ENCODE measurements around the gene RSPO4. TPM values are rescaled to one million over a fixed set of nuclear protein-coding genes. Genes with fewer than 3 reads are reported as not detected.

The RSPO4 gene
- total RNA-seq, 3 donors from 2014 or later (not counting 1 experiment from before 2014, with no cell fraction given), result 0.09 to 0.70 (median 0.53) TPM

GRCh38 chr20:944774-945410 is 57.2 kb downstream of the RSPO4 start:
- peaks cover 20 to 22% of the 10 kb centered on the region in 2 donors for H3K27me3 Mint-ChIP-seq (ENCODE audit: low read depth in 2 of 2)
- DNase-seq (no peak), ATAC-seq (no peak)
- Histone ChIP-seq H3K27ac (ENCODE audit: low read length) (no peak overlapping the region), H3K4me1 (ENCODE audit: control insufficient read depth, insufficient read depth, low read length) (no peaks in the 10 kb centered on the region), H3K36me3 (ENCODE audit: control insufficient read depth, insufficient read depth, low read length) (no peaks in the 10 kb centered on the region), H3K27me3 (ENCODE audit: control insufficient read depth, insufficient read depth, low read length) (no peaks in the 10 kb centered on the region), H3K4me3 (ENCODE audit: low read length) (no peak overlapping the region), H3K9me3 (ENCODE audit: control insufficient read depth, insufficient read depth, low read length) (no peaks in the 10 kb centered on the region)
- no peaks in the 10 kb centered on the region for H3K9me3 Mint-ChIP-seq
- 83% methylated on average over 13 of the region's 13 CpGs for WGBS (ENCODE audit: insufficient coverage)
- no peak overlapping the region for H3K4me3 Mint-ChIP-seq
- no peaks in the 10 kb centered on the region for H3K4me1 Mint-ChIP-seq
- intact Hi-C loops (cut with micrococcal nuclease), result no loop called here
- TF ChIP-seq, protein P1, sequence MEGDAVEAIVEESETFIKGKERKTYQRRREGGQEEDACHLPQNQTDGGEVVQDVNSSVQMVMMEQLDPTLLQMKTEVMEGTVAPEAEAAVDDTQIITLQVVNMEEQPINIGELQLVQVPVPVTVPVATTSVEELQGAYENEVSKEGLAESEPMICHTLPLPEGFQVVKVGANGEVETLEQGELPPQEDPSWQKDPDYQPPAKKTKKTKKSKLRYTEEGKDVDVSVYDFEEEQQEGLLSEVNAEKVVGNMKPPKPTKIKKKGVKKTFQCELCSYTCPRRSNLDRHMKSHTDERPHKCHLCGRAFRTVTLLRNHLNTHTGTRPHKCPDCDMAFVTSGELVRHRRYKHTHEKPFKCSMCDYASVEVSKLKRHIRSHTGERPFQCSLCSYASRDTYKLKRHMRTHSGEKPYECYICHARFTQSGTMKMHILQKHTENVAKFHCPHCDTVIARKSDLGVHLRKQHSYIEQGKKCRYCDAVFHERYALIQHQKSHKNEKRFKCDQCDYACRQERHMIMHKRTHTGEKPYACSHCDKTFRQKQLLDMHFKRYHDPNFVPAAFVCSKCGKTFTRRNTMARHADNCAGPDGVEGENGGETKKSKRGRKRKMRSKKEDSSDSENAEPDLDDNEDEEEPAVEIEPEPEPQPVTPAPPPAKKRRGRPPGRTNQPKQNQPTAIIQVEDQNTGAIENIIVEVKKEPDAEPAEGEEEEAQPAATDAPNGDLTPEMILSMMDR (IDR thresholded peaks at IDR 0.05), result no peak
- no peaks in the 10 kb centered on the region for H3K36me3 Mint-ChIP-seq
- H3K27ac Mint-ChIP-seq, result no peak overlapping the region

DNA sequence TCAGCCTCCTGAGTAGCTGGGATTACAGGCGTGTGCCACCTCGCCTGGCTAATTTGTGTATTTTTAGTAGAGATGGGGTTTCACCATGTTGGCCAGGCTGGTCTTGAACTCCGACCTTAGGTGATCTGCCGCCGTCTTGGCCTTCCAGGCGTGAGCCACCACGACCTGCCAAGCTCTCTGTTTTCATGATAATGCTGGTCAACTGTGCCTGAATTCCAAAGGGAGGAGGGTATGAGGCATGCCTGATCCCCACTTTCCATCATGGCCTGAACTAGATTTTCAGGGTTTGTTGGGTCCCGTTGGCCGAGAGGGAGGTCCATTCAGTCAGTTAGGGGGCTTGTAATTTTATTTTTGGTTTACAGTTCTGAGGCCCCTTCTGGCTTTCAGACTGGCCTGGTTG is 58.0 kb downstream of the RSPO4 start:
- TF ChIP-seq, protein P1 (IDR thresholded peaks at IDR 0.05), result no peak
- Mint-ChIP-seq H3K27me3 (ENCODE audit: low read depth in 2 of 2) (peaks cover 17 to 18% of the 10 kb centered on the region in 2 donors), H3K4me1 (no peaks in the 10 kb centered on the region), H3K27ac (no peak overlapping the region), H3K4me3 (no peak overlapping the region), H3K36me3 (no peaks in the 10 kb centered on the region), H3K9me3 (no peaks in the 10 kb centered on the region)
- ATAC-seq (no peak), DNase-seq (no peak)
- Histone ChIP-seq H3K4me1 (ENCODE audit: control insufficient read depth, insufficient read depth, low read length) (no peaks in the 10 kb centered on the region), H3K27ac (ENCODE audit: low read length) (no peak overlapping the region), H3K27me3 (ENCODE audit: control insufficient read depth, insufficient read depth, low read length) (no peaks in the 10 kb centered on the region), H3K9me3 (ENCODE audit: control insufficient read depth, insufficient read depth, low read length) (no peaks in the 10 kb centered on the region), H3K4me3 (ENCODE audit: low read length) (no peak overlapping the region), H3K36me3 (ENCODE audit: control insufficient read depth, insufficient read depth, low read length) (no peaks in the 10 kb centered on the region)
- 87% methylated on average over 9 of the region's 9 CpGs for WGBS (ENCODE audit: insufficient coverage)
- intact Hi-C loops (cut with micrococcal nuclease), result no loop called here

- peaks cover 2 to 8% of the 10 kb centered on the region in 2 donors for H3K27me3 Mint-ChIP-seq (ENCODE audit: low read depth in 2 of 2)
- no peaks in the 10 kb centered on the region for H3K4me1 Mint-ChIP-seq
- Histone ChIP-seq H3K27ac (ENCODE audit: low read length) (no peak overlapping the region), H3K36me3 (ENCODE audit: control insufficient read depth, insufficient read depth, low read length) (no peaks in the 10 kb centered on the region), H3K4me3 (ENCODE audit: low read length) (no peak overlapping the region), H3K27me3 (ENCODE audit: control insufficient read depth, insufficient read depth, low read length) (no peaks in the 10 kb centered on the region), H3K9me3 (ENCODE audit: control insufficient read depth, insufficient read depth, low read length) (no peaks in the 10 kb centered on the region), H3K4me1 (ENCODE audit: control insufficient read depth, insufficient read depth, low read length) (no peaks in the 10 kb centered on the region)
- no peaks in the 10 kb centered on the region for H3K9me3 Mint-ChIP-seq
- no peaks in the 10 kb centered on the region for H3K36me3 Mint-ChIP-seq
- 91% methylated on average over 6 of the region's 7 CpGs for whole genome bisulfite sequencing (ENCODE audit: insufficient coverage)
- no peak overlapping the region for H3K27ac Mint-ChIP-seq
- no peak overlapping the region for H3K4me3 Mint-ChIP-seq
- DNase-seq (no peak), ATAC-seq (no peak)
- intact Hi-C loops (cut with micrococcal nuclease), result no loop called here
- TF ChIP-seq, protein P1 (IDR thresholded peaks at IDR 0.05), result no peak
These were observed 59.5 kb downstream of the RSPO4 start for GRCh38 chr20:942611-943010.

GRCh38 chr20:940926-941325 is 61.2 kb downstream of the RSPO4 start:
- no peak overlapping the region for H3K4me3 Mint-ChIP-seq
- TF ChIP-seq, protein P1 (IDR thresholded peaks at IDR 0.05), result no peak
- no peak for ATAC-seq
- no peaks in the 10 kb centered on the region for H3K36me3 Mint-ChIP-seq
- intact Hi-C loops (cut with micrococcal nuclease), result no loop called here
- Histone ChIP-seq H3K4me1 (ENCODE audit: control insufficient read depth, insufficient read depth, low read length) (no peaks in the 10 kb centered on the region), H3K27ac (ENCODE audit: low read length) (no peak overlapping the region), H3K9me3 (ENCODE audit: control insufficient read depth, insufficient read depth, low read length) (no peaks in the 10 kb centered on the region), H3K27me3 (ENCODE audit: control insufficient read depth, insufficient read depth, low read length) (no peaks in the 10 kb centered on the region), H3K4me3 (ENCODE audit: low read length) (no peak overlapping the region), H3K36me3 (ENCODE audit: control insufficient read depth, insufficient read depth, low read length) (no peaks in the 10 kb centered on the region)
- no peaks in the 10 kb centered on the region for H3K9me3 Mint-ChIP-seq
- no peaks in the 10 kb centered on the region for H3K4me1 Mint-ChIP-seq
- DNase-seq, result no peak
- H3K27me3 Mint-ChIP-seq (ENCODE audit: low read depth in 2 of 2), result peaks cover 0 to 5% of the 10 kb centered on the region in 2 donors
- 76% methylated on average over 5 of the region's 5 CpGs for WGBS (ENCODE audit: insufficient coverage)
- no peak overlapping the region for H3K27ac Mint-ChIP-seq

Measured in natural killer cell (primary cell).